K562 (cell line): ENCODE measurements around the gene ZNF565. TPM values are rescaled to one million over a fixed set of nuclear protein-coding genes. Genes with fewer than 3 reads are reported as not detected.
A peak's percentile ranks its signal among the peaks of the same experiment; 100 is the strongest.

Experiments
- BDP1 ChIP-seq: IDR thresholded peaks from 3 replicates; pipeline ENCODE4 v1.6.1; 2011; ENCODE audit not compliant: insufficient read length, insufficient read depth
- BRD9 ChIP-seq: fragments of 450-650 bp; IDR thresholded peaks from 2 replicates; pipeline ENCODE4 v1.6.1; 2018; ENCODE audit warnings: low read depth; ENCODE audit not compliant: partially characterized antibody
- CAMTA2 ChIP-seq: fragments of 250-450 bp; sonication (Bioruptor Pico); conservative IDR thresholded peaks from 2 replicates; pipeline ENCODE4 v1.5.1; 2022
- CEBPZ ChIP-seq: fragments of 150-350 bp; IDR thresholded peaks from 2 replicates; pipeline ENCODE4 v1.6.1; 2014; ENCODE audit warnings: low read depth, mild to moderate bottlenecking, low read length, borderline replicate concordance
- CHD4 ChIP-seq: fragments of 200-600 bp; sonication (generic); IDR thresholded peaks from 3 replicates; pipeline ENCODE4 v1.6.1; 2012; ENCODE audit warnings: low read depth, mild to moderate bottlenecking, mixed read lengths, low read length, inconsistent platforms; ENCODE audit not compliant: insufficient read depth, insufficient replicate concordance, poor library complexity, severe bottlenecking
- ELF1 ChIP-seq: fragments of 200-800 bp; sonication (Bioruptor generic); IDR thresholded peaks from 2 replicates; pipeline ENCODE4 v1.6.1; 2016; ENCODE audit warnings: missing genetic modification characterization, missing compliant biosample characterization
- FOXM1 ChIP-seq, 2 experiments: fragments of 450-650 bp in 1 of 2; sonication (generic) in 1 of 2; formaldehyde crosslinking in 1 of 2; IDR thresholded peaks; 2 replicates each; pipeline versions ENCODE4 v1.6.1 to v1.9.0; 2017 to 2022; ENCODE audit warnings: low read depth in 2 of 2, mild to moderate bottlenecking in 2 of 2, missing genetic modification reagents in 1 of 2, moderate library complexity in 1 of 2
- HDGF ChIP-seq: fragments of 450-650 bp; IDR thresholded peaks from 2 replicates; pipeline ENCODE4 v1.6.1; 2016
- KLF16 ChIP-seq: IDR thresholded peaks from 2 replicates; pipeline ENCODE4 v1.6.1; 2016; ENCODE audit warnings: antibody characterized with exemption
- MBD1 ChIP-seq: fragments of 250-450 bp; sonication (Bioruptor Pico); IDR thresholded peaks from 2 replicates; pipeline ENCODE4 v1.8.0; 2022; ENCODE audit warnings: inconsistent platforms
- MBD2 ChIP-seq: sonication (generic); IDR thresholded peaks from 2 replicates; pipeline ENCODE4 v1.6.1; 2016; ENCODE audit warnings: low read depth, borderline replicate concordance
- MEIS2 ChIP-seq: fragments of 450-650 bp; IDR thresholded peaks from 2 replicates; pipeline ENCODE4 v1.6.1; 2014; ENCODE audit warnings: mild to moderate bottlenecking; ENCODE audit not compliant: partially characterized antibody
- MYBL2 ChIP-seq, 2 experiments: fragments of 450-650 bp in 1 of 2; sonication (generic) in 1 of 2; formaldehyde crosslinking in 1 of 2; IDR thresholded peaks; 2 replicates each; pipeline versions ENCODE4 v1.6.1 to v1.8.1; 2017 to 2022; ENCODE audit warnings: borderline replicate concordance in 1 of 2, inconsistent platforms in 1 of 2, low read depth in 1 of 2, mild to moderate bottlenecking in 1 of 2, missing genetic modification reagents in 1 of 2, moderate library complexity in 1 of 2
- MYC ChIP-seq, 2 experiments: fragments of 250-450 bp in 1 of 2; sonication (Bioruptor Pico) in 1 of 2; IDR thresholded peaks; 2 replicates each; pipeline versions ENCODE4 v1.5.1 to v1.6.1; 2012 to 2021; ENCODE audit warnings: low read depth in 2 of 2, borderline replicate concordance in 1 of 2, improper control_type of control experiment in 1 of 2, low read length in 1 of 2, mild to moderate bottlenecking in 1 of 2, moderate library complexity in 1 of 2
- NFRKB ChIP-seq: fragments of 450-650 bp; IDR thresholded peaks from 2 replicates; pipeline ENCODE4 v1.6.1; 2016; ENCODE audit warnings: low read depth
- POLR2A ChIP-seq: fragments of 450-650 bp; conservative IDR thresholded peaks from 2 replicates; pipeline ENCODE4 v1.6.1; 2016
- RUNX1 ChIP-seq: sonication (generic); IDR thresholded peaks from 2 replicates; pipeline ENCODE4 v1.6.1; 2016; ENCODE audit warnings: antibody characterized with exemption, low read depth
- SFPQ ChIP-seq: fragments of 200-400 bp; formaldehyde crosslinking; IDR thresholded peaks from 2 replicates; pipeline ENCODE4 v1.6.1; 2017; ENCODE audit warnings: mild to moderate bottlenecking, low read depth, low read length, moderate library complexity
- TFAM ChIP-seq: fragments of 250-450 bp; sonication (Bioruptor Pico); conservative IDR thresholded peaks from 2 replicates; pipeline ENCODE4 v1.5.0; 2021; ENCODE audit warnings: mild to moderate bottlenecking, moderate library complexity
- ZNF124 ChIP-seq: sonication (generic); formaldehyde crosslinking; IDR thresholded peaks from 2 replicates; pipeline ENCODE4 v1.8.1; 2022; ENCODE audit warnings: missing genetic modification reagents
- polyA plus RNA-seq, 8 experiments: library from polyadenylated mRNA; depleted of rRNA in 4 of 8; stranded (reverse) in 5 of 8; unstranded in 3 of 8; fragments of >200 nt; fragmentation: Nextera tagmentation in 2 of 8; fragmentation: Illumina TruSeq in 1 of 8; extraction: Ambion mirVana in 2 of 8; extraction: Trizol in 1 of 8; gene quantifications; 2 replicates each; pipeline versions ENCODE4 v1.2.1 to v1.2.3, GENCODE V29; 2011 to 2014; ENCODE audit warnings: inconsistent platforms in 1 of 8, missing spikeins in 1 of 8
- total RNA-seq, 7 experiments: library from RNA; depleted of rRNA in 6 of 7; stranded (reverse); fragments of >200 nt in 6 of 7; fragmentation: Illumina TruSeq in 2 of 7; extraction: Trizol in 2 of 7; gene quantifications; 2 replicates each; pipeline versions ENCODE4 v1.2.1 to v1.2.3, GENCODE V29; 2011 to 2021; ENCODE audit warnings: low replicate concordance in 1 of 7

ZNF565 gene
- total and polyA plus RNA-seq, 9 of the 15 experiments (the other 6 are each of a cell fraction or from before 2014, with no cell fraction given): 1.3 to 3.2 (median 2.6) TPM

GRCh38 chr19:36215276-36216123 is 1.0 kb upstream of the ZNF565 start (continued):
- peak; percentile 55 for TF ChIP-seq ELF1 (tag)
- no peak for TF ChIP-seq BDP1
- no peak for TF ChIP-seq KLF16
- TF ChIP-seq BRD9: peak; percentile 60
- no peak for TF ChIP-seq CEBPZ
- no peak for TF ChIP-seq SFPQ
- no peak for TF ChIP-seq RUNX1
- no peak for TF ChIP-seq MYBL2 (IDR thresholded peaks at IDR 0.05; ENCODE audit: low read depth)
- no peak for TF ChIP-seq MYBL2 (CRISPR knock-in tag; IDR thresholded peaks at IDR 0.05; ENCODE audit: borderline replicate concordance)
- no peak for TF ChIP-seq ZNF124 (CRISPR knock-in tag)
- TF ChIP-seq MEIS2: no peak
- TF ChIP-seq MBD1: no peak
- no peak for TF ChIP-seq MYC (IDR thresholded peaks at IDR 0.05; ENCODE audit: low read depth, low read length)
- TF ChIP-seq MYC (CRISPR knock-in tag; IDR thresholded peaks at IDR 0.05; ENCODE audit: borderline replicate concordance, low read depth): peak; percentile 5; the same call in 1 of the 2 replicates
- TF ChIP-seq MBD2: no peak
- TF ChIP-seq HDGF: no peak
- TF ChIP-seq FOXM1 (IDR thresholded peaks at IDR 0.05; ENCODE audit: low read depth): no peak
- TF ChIP-seq FOXM1 (CRISPR knock-in tag; IDR thresholded peaks at IDR 0.05; ENCODE audit: low read depth): no peak
- peak; percentile 88 for TF ChIP-seq NFRKB
- no peak for TF ChIP-seq TFAM
- TF ChIP-seq POLR2A: peak; percentile 67
- TF ChIP-seq CAMTA2: no peak
- TF ChIP-seq CHD4: no peak
